GM19239 (cell line): ENCODE results near the gene GNPTG.
A peak's percentile ranks its signal among the peaks of the same experiment; 100 is the strongest.

Source experiments
- DNase-seq: peaks from one replicate; pipeline ENCODE4 v3.0.0; 2011; ENCODE audit warnings: low spot score; ENCODE audit not compliant: insufficient read length
- FAIRE-seq: peaks from 2 replicates; lab custom pipeline; 2011; peaks lifted over from hg19 to GRCh38; lab: Jason Lieb, UNC

The GNPTG gene

DNA sequence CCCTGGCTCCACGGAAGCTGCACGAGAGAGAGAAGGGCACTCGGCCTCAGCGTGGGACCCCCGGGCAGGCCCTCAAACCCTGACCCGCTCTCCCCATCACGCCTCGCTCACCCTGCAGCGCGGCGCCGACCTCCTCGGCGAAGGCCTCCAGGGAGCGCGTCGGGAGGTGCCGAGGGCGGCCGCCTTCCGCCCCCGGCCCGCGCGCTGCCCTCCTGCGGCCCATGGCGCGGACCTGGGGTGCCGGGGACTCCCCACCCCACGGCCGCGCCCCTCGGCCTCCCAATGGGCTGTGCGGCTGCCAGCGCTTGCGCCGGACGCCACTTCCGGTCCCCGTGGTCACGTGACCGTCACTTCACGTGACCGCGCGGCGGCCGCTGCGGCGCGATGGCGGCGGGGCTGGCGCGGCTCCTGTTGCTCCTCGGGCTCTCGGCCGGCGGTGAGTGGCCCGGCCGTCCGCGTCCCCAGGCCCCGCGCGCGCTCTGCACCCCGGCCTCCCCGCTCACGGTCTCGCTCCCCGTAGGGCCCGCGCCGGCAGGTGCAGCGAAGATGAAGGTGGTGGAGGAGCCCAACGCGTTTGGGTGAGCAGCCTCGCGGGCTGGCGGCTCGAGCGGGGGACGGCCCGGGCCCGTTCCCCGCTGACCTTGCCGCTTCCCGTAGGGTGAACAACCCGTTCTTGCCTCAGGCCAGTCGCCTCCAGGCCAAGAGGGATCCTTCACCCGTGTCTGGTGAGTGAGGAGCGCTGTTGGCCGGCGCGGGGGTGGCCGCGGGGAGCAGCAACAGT lies at the start of gene GNPTG, which contains the start of gene TSR3:
Gene GNPTG (plus strand): TSS at position 350 of the 781 bp plus-strand sequence. CDS start 35 bp downstream, at position 385.
Gene TSR3 (minus strand): TSS at position 297 of the 781 bp plus-strand sequence. CDS start 74 bp downstream, at position 223.
- DNase-seq (peak; percentile 98), FAIRE-seq (peak; percentile 64)

DNA sequence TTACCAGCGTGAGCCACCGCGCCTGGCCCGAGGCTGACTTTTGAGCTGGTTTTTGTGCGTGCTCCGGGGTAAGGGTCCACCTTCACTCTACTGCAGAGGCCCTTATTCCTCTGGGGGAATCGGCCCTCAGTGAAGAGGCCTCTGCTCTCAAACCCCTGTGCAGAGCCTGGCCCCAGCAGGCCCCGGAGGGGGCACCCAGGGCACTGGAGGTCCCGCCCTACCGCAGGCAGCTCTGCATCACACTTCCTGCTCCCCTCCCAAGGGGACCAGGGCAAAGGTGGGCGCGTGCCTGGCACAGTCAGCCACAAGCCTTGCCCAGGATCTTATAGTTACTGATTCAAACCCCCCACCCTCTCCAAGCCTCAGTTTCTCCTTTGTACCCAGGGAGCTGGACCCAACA lies 45.9 kb upstream of the GNPTG start:
- FAIRE-seq (no peak), DNase-seq (no peak)

DNA sequence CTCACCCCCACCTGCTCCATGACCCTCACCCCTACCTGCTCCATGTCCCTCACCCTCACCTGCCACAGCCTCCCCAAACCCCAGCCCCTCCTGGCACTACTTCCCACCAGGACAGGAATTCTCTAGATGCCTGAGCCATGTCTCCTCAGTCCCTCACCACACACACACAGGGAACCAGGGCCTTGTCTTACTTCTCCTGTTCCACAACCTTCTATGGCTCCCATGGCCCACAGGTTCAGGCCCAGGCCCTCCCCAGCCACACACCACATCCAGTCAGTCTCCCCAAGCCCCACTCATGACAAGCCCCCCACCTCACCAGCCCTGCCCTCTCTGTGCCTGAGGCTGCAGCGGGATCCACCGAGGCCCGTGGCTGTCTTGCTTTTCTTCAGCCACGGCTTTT lies 45.4 kb upstream of the GNPTG start:
- no peak for FAIRE-seq
- DNase-seq: no peak

DNA sequence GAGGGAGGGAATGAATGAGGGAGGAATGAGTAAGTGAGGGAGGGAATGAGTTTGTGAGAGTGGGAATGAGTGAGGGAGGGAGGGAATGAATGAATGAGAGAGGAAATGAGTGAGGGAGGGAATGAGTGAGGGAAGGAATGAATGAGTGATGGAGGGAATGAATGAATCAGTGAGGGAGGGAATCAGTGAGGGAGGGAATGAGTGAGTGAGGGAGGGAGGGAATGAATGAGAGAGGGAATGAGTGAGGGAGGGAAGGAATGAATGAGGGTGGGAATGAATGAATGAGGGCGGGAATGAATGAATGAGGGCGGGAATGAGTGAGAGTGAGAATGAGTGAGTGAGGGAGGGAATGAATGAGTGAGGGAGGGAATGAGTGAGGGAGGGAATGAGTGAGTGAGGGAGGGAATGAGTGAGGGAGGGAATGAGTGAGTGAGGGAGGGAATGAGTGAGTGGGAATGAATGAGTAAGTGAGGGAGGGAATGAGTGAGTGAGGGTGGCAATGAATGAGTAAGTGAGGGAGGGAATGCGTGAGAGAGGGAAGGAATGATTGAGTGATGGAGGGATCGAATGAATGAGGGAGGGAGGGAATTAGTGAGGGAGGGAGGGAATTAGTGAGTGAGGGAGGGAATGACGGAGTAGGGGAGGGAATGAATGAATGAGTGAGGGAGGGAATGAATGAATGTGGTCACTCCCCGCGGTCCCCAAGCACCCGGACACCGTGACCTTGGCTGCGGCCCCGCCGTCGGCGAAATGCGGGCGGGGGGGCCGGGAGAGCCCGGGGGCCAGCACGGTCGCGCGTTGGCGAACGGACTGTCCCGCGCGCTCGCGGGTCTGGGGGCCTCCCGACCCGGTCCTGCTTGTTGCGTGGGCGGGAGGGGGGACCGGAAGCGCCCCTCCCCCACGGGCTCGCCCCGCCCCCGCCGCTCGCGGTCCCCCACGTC lies 43.4 kb upstream of the GNPTG start:
- peak; percentile 57 for FAIRE-seq
- no peak for DNase-seq

DNA sequence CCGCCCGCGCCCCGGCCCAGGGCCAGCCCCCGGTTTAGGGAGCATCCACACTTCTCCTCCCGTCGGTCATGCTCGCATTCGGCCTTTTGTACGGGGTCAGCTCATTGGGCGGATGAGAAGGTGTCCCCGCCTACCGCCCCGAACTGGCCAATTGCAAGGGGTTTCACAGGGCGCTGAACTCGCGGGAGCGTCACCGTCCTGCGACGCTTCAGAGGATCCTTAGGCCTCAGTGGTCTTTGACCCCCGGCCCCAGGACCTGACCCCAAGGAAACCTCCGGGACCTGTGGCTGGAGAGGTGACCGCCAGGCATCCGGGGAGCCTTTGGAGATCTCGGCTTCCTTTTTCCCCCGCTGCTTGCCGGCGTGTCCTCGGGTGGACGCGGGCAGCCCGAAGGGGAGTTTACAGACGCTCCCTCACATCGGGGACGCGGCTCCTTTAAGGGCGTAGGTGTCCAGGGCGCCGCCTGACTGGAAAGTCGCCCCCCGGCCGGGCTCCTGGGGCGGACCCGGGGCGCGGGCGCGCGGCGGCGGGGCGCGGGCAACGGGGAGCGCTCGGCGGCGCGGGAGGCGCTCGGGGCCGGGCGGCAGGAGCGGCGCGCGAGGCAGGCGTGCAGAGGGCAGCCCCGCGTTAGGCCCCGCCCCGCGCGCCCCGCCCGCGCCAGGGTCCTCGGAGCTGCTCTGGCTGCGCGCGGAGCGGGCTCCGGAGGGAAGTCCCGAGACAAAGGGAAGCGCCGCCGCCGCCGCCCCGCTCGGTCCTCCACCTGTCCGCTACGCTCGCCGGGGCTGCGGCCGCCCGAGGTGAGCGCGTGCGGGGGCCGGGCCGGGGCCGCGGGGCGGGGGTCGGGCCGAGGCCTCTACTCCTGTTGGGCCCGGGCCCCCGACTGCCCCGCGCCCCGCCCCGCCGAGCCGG lies 42.5 kb upstream of the GNPTG start, which contains the start of gene UBE2I:
Gene UBE2I (plus strand): TSS at position 660 of the 909 bp plus-strand sequence. CDS start 4,395 bp downstream, outside the sequence.
- peak; percentile 96 for DNase-seq
- peak; percentile 100 for FAIRE-seq

DNA sequence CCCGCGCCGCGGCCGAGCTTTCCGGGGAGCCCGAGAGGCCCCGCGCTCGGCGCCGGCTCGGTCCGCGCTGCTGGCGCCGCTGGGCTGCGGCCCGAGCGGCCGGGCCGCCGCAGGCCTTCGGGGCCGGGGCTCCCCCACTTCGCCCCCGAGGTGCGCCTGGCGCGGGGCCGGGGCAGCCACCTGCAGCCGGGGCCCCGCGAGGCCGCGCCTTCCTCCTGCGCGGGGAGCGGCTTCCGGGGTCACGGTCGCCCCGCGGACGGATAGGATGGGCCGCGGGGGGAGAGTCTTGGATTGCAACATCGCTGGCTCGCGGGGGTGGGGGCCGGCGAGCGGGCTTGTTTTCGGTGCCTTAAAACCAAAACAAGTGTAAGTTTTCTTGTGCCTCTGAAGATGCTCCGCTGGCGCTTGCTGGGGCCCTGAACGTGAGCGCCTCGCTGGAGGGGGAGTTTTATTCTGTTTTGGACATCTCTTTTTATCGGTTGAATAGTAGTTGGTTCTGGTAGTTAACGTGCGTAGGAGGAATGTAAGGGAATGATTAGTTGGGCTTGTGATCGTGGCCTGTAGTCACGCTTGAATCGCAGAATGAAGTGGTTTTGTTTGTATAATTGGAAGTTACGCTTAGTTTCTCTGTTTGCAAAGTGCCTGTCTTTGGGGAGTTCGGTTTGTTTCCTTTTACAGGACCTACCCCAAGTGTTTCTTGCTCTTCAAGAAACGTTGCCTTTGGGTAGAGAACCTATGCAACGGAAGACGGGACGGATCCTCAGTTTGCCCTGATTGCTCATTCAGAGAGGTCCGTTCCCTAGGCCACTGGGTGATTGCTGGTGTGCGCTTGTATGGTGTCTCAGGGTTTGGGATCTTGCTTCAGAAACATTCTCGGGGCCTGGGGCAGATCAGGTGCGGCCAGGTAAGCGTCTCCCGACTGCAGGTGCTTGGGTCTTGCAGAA lies 41.6 kb upstream of the GNPTG start:
- DNase-seq (peak; percentile 60), FAIRE-seq (no peak)

DNA sequence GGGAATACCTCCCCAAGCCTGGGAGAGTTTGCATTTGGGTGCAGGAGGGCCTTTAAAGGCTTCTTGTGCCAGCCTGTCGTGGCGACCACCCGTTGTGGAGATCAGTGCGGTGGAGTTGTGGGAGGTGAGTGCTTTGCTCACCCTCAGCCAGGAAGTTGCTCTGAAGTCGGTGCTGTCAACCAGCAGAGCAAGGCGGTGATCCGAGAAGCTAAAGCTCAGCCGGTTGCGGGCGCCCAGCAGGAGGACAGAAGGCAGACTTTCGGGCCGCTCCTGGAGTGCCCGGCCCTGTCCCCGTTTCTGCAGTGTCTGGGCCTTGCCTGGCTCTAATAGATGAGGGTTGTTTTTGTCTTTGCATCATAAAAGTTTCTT lies 40.9 kb upstream of the GNPTG start:
- peak; percentile 63 for DNase-seq
- FAIRE-seq: peak; percentile 91

DNA sequence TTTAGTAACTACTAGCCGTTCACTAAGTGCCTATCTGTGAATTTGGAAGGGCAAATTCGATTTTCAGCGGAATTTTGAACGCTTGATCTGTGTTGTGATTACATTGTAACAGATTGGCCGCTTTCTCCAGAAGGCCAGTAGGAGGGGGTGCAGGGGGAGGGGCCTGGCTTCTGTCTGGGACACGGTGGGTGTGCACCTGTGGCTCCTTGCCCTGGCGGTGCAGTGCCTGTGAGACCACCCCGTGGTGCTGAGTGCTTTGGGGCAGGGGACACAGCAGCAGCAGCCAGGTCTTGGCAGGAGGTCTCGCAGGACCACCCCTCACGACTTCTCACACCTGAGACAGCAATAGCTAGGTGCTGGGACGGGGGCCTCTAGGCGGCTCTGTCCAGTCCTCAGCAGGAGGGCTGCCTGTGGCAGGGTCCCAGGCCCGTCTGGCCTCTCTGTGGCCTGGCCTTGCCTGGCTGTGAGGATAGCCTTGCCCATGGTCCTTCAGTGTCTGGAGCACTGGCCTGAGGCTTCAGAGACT lies 40.5 kb upstream of the GNPTG start:
- no peak for DNase-seq
- FAIRE-seq: no peak

DNA sequence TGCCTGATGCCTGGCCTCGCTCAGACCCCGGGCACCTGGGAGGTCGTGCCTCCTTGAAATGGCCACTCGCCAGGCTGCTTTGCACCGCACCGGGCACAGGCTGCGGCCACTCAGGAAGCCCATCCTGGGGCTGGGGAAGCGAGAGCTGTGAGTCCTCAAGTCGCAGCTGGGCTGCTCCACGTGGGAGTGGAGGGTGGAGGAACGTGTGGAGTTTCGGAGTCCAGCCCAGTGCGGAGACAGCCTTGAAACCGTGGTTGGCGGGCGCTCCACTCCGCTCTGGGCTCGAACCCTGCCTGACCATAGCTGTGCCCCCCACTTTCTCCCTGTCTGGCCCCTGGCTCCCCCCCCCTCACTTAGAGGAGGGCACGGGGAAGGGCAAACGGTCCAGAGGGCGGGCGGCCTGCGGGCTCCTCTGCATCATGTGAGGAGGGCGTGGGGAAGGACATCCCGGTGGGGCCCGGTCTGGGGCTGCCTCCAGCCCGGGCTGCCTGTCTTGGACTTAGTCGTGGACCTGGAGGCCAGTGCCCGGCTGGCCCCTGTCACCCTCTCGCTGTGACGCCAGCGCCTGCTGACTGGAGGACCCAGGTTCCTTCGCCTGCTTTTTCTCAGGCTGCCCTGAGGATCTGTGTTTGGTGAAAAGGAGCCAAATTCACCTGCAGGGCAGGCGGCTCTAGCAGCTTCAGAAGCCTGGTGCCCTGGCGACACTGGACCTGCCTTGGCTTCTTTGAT lies 39.8 kb upstream of the GNPTG start:
- DNase-seq (no peak), FAIRE-seq (no peak)

DNA sequence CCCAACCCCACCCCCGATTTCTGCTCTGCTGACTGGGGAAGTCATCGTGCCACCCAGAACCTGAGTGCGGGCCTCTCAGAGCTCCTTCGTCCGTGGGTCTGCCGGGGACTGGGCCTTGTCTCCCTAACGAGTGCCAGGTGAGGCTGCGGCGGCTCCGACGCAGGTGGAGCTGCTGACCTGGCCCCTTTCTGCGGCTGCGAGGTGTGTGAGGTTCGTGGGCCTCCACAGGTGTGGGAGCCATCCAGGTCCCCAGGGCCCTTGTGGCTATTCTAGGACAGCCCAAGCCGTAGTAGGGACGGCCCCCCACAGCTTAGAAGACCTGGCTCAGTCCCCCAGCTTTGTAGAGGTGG lies 39.3 kb upstream of the GNPTG start:
- DNase-seq: no peak
- no peak for FAIRE-seq

DNA sequence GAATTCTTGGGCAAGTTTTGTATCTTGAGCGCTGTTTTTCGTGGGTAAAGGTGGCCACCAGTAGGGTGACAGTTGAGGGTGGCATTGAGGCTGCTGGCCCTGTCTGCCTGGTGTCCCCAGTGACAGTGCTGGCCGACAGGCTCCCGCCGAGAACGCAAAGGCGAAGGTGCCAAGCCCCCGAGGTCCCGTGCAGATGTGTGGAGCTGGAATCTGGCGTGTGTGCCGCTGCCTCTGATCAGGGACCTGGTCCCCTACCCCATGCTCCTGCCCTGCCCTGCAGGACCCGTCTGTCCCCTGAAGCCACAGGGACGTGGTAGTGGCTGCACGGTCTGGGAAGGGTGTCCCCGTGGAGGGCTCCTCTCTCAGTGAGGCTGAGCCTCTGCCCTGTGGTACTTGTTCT lies 38.8 kb upstream of the GNPTG start:
- DNase-seq: no peak

DNA sequence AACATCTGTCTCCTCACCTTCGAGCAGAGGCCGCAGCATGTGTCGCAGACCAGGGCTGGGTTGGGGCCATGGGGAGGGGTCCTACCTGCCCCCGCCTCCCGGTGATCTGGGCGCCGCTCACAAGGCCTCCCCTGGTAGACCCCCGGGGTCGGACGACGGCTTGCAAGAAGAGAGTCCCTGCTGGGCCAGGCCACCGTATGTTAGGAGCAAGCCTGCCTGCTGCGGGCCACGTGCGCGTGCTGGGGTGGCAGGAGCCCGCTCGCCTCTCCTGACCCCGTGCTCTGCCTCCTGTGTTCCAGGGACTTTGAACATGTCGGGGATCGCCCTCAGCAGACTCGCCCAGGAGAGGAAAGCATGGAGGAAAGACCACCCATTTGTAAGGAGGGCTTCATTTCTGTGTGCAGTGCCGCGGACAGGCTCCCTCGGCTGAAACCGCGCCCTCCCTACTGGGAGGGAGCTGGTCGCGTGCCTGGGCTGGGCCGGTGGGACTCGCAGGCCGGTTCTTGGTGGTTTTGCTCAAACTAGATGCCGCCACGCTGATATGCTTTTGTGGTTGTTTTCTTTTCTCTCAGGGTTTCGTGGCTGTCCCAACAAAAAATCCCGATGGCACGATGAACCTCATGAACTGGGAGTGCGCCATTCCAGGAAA lies 37.9 kb upstream of the GNPTG start:
- no peak for DNase-seq
- no peak for FAIRE-seq

More for the DNA sequence above, 38.8 kb upstream of the GNPTG start:
- FAIRE-seq: no peak

DNA sequence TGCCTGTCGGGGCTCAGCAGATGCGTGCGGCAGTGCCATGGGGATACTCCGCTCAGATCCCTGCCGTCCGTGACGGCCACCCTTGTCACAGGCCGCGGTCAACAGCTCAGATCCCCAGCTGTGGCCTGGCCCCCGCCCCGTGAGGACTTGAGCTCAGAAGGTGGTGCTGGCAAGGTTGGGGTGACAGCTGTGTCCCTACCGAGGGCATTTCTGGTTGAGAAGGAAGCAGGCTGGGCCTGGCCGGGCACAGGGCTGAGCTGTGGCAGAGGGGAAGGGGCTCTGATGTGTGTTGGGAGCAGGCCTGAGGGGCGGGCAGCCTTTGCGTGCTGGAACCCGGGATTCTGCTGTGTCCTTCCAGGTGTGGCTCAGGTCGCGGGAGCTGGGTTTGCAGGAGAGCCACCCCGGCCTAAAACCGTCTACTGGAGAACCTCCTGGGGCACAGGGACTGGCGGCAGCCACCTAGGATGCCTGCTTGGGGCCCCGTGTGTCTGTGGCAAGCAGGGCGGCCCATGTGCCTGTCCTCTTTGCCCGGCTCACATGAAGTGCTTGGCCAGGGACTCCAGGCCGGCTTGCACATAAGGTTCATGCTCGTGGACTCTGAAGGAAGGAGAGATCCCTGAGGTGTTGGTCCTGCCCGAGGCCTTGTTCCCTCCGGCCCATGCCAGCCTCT lies 37.2 kb upstream of the GNPTG start:
- DNase-seq (no peak), FAIRE-seq (no peak)

DNA sequence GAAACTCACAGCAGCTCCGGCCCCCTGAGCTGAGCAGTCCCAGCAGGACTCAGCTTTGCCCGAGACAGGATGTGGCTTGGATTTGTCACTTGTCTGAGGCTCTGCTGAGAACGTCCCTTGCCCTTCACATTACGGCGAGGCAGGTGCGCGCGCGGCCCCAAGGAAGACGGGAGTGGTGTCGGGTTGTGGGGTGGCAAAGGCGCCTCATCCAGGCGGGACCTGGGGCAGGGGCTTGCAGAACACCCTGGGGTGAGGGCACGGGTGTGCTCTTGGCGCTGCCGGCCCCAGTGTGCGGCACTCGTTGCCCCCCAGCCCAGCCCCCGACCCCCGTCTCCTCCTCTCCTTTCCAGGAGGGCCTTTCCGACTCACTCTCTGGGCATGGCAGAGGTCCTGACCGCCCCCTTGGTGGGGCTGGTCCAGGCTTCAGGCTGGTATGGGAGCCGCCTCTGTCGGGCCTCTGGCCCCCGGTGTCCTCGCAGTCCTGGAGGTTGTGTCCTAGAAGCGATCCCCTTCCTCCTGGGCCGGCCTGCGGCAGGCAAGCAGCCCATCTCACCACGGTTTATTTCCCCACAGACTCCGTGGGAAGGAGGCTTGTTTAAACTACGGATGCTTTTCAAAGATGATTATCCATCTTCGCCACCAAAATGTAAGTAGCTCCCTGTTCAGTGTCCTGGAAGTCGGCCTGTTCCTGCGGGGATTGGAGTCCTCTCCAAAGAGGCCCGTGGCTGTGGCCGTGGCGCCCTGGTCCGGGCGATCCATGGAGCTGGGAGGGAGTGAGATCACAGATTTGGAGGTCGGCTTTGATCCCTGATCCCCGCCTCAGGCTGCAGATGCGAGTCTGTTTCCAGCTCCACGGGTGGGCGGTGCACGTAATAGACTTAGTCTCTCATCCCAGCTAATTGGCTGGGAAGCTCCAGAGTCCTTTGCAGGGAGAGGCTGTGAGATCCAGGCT lies 36.4 kb upstream of the GNPTG start:
- DNase-seq (no peak), FAIRE-seq (no peak)

DNA sequence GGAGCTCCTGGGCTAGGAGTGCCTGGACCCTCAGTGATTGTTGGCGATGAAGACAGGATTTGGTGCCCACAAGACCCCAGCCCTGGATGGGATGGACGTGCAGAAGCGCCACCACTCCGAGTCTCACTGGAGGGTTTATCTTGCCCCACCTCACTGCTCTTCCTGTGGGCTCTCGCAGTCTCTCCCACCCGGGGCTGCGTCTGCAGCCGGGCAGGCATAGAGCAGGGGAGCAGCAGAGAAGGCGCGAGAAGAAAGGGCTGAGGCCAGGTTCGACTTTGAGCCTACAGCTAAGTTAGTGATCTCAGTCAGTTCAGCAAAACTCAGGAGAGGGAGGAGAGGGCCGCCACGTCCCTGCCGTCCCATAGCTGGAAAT lies 35.7 kb upstream of the GNPTG start:
- DNase-seq: no peak
- no peak for FAIRE-seq
